ENCODE measurements around the gene PINLYP. TPM values are rescaled to one million over a fixed set of nuclear protein-coding genes. Genes with fewer than 3 reads are reported as not detected.

The PINLYP gene
- total and polyA plus RNA-seq, 3 experiments from 2014 or later: 1.3 to 13.8 (median 9.9) TPM

DNA sequence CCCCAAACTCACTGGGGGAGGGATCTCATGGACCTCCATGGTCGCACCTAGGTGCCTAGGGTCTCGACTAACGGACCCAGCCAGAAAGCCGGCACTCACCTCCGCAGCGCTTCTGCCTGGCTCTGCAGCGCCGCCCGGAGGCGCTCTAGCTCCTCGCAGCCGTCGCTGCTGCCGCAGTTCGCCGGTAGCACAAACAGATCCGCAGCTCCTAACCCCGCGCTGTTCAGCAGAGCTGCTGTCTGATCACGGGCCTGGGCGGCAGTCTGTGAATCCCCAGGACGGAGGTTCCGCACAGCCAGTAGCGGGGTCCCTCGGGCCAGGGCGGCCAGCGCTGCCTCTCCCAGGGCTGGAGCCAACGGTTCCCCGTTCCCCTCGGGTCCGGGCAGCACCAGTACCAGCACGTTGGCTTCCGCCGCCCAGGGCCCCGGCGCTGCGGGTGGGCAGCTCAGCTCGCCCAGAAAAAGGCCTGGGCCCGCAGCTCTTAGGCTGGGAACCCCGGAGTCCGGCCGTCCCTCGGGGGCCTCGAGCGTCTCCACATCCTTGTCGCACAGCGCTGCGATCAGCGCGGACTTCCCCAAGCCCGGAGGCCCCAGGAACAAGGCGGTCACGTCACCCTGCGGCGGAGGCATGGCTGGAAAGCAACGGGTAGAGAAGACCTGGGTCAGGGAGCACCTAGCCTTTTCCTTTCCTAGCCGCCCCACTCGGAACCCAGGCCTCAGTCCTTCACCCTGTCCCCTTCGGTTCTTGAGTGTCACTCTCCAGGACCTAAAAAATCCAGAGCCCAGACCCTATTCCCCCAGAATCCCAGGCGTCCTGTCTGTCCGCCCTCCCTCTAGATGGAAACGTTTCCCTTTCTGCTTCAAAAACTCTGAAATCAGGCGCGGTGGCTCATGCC, 19.4 kb downstream of the PINLYP start:
- peak; percentile 56 to 83 (median 72) for DNase-seq
- peak overlapping the region; percentile 71 for H3K4me3 ChIP-seq (ENCODE audit: low read length)
- H3K27ac Mint-ChIP-seq: peak overlapping the region; percentile 99 to 100 (median 100)
- peaks cover 40% of the 10 kb centered on the region for H3K4me1 ChIP-seq (ENCODE audit: insufficient read depth, low read length)
- peak overlapping the region; percentile 96 for H3K27ac ChIP-seq (ENCODE audit: low read depth, low read length)
- no peaks in the 10 kb centered on the region for H3K9me3 ChIP-seq (ENCODE audit: low read length)
- H3K36me3 ChIP-seq (ENCODE audit: insufficient read depth, low read length): peaks cover 7% of the 10 kb centered on the region
- POLR2A ChIA-PET: interaction anchor here (0.6 to 3.2 kb wide), 14 partner anchors 15 to 155 kb away, joined by 3 to 23 read pairs (median 4); partner anchors contain the start of genes PINLYP, XRCC1 and ZNF575
- peaks cover 0 to 4% of the 10 kb centered on the region in 2 donors for H3K27me3 Mint-ChIP-seq
- peak overlapping the region; percentile 89 to 98 (median 96) for H3K4me3 Mint-ChIP-seq
- H3K4me1 Mint-ChIP-seq: peaks cover 47 to 54% (median 53%) of the 10 kb centered on the region in 3 donors
- H3K9me3 Mint-ChIP-seq: no peaks in the 10 kb centered on the region
- peaks cover 0 to 66% (median 2%) of the 10 kb centered on the region in 3 donors for H3K36me3 Mint-ChIP-seq
- CTCF ChIA-PET: interaction anchor here (0.7 to 5.4 kb wide), 36 partner anchors 10 to 170 kb away, joined by 3 to 124 read pairs (median 6); partner anchors contain the start of genes ETHE1, PHLDB3, XRCC1 and ZNF575
- no peaks in the 10 kb centered on the region for H3K27me3 ChIP-seq (ENCODE audit: insufficient read depth, low read length, poor library complexity, severe bottlenecking)

DNA sequence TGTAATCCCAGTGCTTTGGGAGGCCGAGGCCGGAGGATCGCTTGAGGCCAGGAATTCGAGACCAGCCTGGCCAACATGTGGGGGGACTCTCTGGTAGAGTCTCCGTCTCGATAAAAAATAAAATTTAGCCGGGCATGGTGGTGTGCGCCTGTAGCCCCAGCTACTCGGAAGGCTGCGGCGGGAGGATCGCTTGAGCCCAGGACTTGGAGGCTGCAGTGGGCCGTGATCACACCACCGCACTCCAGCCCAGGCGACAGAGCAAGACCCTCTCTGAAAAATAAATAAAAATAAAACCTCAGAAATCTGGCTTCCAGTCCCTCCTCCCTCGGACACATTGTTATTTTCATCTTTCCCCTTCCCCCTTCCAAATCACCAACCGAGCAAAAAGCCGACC, 20.0 kb downstream of the PINLYP start:
- Histone ChIP-seq H3K4me1 (ENCODE audit: insufficient read depth, low read length) (peaks cover 38% of the 10 kb centered on the region), H3K4me3 (ENCODE audit: low read length) (peak overlapping the region; percentile 71), H3K27ac (ENCODE audit: low read depth, low read length) (peak overlapping the region; percentile 96), H3K27me3 (ENCODE audit: insufficient read depth, low read length, poor library complexity, severe bottlenecking) (no peaks in the 10 kb centered on the region), H3K9me3 (ENCODE audit: low read length) (no peaks in the 10 kb centered on the region), H3K36me3 (ENCODE audit: insufficient read depth, low read length) (peaks cover 7% of the 10 kb centered on the region)
- peaks cover 0 to 4% of the 10 kb centered on the region in 2 donors for H3K27me3 Mint-ChIP-seq
- POLR2A ChIA-PET: interaction anchor here (0.7 to 3.2 kb wide), 12 partner anchors 15 to 296 kb away, joined by 3 to 23 read pairs (median 6); partner anchors contain the start of genes PINLYP, XRCC1 and ZNF575
- peaks cover 0 to 67% (median 2%) of the 10 kb centered on the region in 3 donors for H3K36me3 Mint-ChIP-seq
- H3K4me1 Mint-ChIP-seq: peaks cover 43 to 50% (median 46%) of the 10 kb centered on the region in 3 donors
- H3K9me3 Mint-ChIP-seq: no peaks in the 10 kb centered on the region
- H3K4me3 Mint-ChIP-seq: peak overlapping the region; percentile 89 to 98 (median 96)
- CTCF ChIA-PET: interaction anchor here (0.7 to 5.4 kb wide), 17 partner anchors 10 to 156 kb away, joined by 3 to 124 read pairs (median 14); partner anchors contain the start of genes ETHE1 and ZNF575
- H3K27ac Mint-ChIP-seq: peak overlapping the region; percentile 99 to 100 (median 100)
- no peak for DNase-seq

DNA sequence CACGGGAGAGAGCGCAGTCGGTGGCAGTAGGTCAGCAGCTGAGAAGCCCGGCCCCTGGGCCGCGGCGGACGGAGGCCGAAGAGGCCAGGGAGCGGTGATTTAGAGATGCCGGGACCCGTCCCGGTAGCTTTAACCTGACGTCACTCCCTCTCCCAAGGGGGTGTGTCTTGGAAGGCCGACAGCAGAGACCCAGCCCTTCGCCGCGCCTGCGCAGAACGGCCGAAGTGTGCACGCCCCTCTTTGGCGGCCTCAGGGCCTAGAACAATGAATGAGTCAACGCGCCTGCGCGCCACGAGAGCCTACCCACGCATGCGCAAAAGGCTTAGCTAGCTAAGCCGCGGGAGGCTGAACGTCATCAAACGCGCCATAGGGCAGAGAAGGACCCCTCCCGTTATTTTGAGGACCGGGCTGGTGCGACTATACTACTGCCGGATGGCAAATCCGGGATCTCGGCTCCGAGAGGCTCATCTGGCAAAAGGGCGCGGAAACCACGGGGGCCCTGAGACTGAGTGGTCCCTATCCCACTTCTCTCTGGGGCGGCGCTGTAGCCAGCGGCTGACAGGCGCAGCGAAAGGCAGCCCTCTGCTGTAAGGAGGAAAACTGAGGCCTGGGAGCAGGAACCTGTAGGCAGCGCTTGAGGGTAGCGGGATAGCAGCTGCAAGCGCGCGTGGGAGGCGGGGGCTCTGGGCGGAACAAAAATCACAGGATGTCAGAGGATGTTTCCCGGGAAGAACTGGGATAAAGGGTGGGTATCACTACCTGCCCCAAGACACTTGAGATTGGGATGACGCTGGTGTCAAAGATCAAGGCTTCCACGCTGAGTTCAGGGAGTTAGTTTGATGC, 20.6 kb downstream of the PINLYP start, which contains the start of the genes IRGQ and ZNF576:
IRGQ (minus strand) TSS at position 136 of the 843 bp plus-strand sequence. CDS start 796 bp downstream, outside the sequence.
ZNF576 (plus strand) TSS at position 597 of the 843 bp plus-strand sequence. CDS start 514 bp downstream, outside the sequence.
- peak; percentile 99 to 100 (median 100) for DNase-seq
- Mint-ChIP-seq H3K27me3 (peaks cover 0 to 4% of the 10 kb centered on the region in 2 donors), H3K27ac (peak within 1 kb of the TSS; percentile 99 to 100 (median 100)), H3K9me3 (no peaks in the 10 kb centered on the region), H3K36me3 (peaks cover 0 to 66% (median 2%) of the 10 kb centered on the region in 3 donors), H3K4me3 (peak within 1 kb of the TSS; percentile 89 to 98 (median 96)), H3K4me1 (peaks cover 39 to 50% (median 43%) of the 10 kb centered on the region in 3 donors)
- H3K36me3 ChIP-seq (ENCODE audit: insufficient read depth, low read length): peaks cover 7% of the 10 kb centered on the region
- POLR2A ChIA-PET: interaction anchor here (0.7 to 3.2 kb wide), 10 partner anchors 16 to 296 kb away, joined by 3 to 23 read pairs (median 6); partner anchors contain the start of genes PINLYP, XRCC1 and ZNF575
- H3K27me3 ChIP-seq (ENCODE audit: insufficient read depth, low read length, poor library complexity, severe bottlenecking): no peaks in the 10 kb centered on the region
- H3K4me3 ChIP-seq (ENCODE audit: low read length): peak within 1 kb of the TSS; percentile 71
- CTCF ChIA-PET: interaction anchor here (0.7 to 5.4 kb wide), 14 partner anchors 10 to 157 kb away, joined by 3 to 124 read pairs (median 12); partner anchors contain the start of genes ETHE1 and ZNF575
- no peaks in the 10 kb centered on the region for H3K9me3 ChIP-seq (ENCODE audit: low read length)
- peak within 1 kb of the TSS; percentile 96 for H3K27ac ChIP-seq (ENCODE audit: low read depth, low read length)
- peaks cover 38% of the 10 kb centered on the region for H3K4me1 ChIP-seq (ENCODE audit: insufficient read depth, low read length)

DNA sequence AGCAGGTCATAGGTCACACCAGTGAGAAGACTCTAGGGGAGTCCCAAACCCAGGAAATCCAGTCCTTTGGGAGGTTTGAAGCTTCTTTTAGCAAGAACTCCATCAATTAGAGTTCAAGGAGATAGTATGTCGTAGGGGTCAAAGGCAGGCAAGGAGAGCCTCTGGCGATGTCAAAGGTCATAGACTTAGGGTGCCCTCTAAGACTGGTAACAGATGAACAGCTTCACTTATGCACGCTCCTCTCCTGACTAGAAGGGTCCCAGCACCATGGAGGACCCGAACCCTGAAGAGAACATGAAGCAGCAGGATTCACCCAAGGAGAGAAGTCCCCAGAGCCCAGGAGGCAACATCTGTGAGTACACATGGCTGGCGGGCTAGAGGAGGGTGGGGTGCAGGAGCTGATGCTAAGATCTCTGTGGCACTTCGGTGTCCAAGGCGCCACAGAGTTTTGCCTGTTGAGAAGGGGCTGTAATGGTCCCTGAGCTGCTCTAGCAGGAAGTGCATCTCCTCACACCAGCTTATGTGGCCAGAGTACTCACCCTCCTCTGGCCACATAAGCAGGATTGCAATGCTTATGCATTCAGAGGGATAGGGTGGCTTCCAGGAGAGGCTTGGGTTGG, 21.4 kb downstream of the PINLYP start:
- no peaks in the 10 kb centered on the region for H3K27me3 ChIP-seq (ENCODE audit: insufficient read depth, low read length, poor library complexity, severe bottlenecking)
- peaks cover 7% of the 10 kb centered on the region for H3K36me3 ChIP-seq (ENCODE audit: insufficient read depth, low read length)
- peak overlapping the region; percentile 89 to 98 (median 96) for H3K4me3 Mint-ChIP-seq
- CTCF ChIA-PET: interaction anchor here (1.2 to 5.4 kb wide), 6 partner anchors 22 to 71 kb away, joined by 3 to 124 read pairs (median 12); partner anchors contain the start of genes ETHE1, XRCC1 and ZNF575
- H3K27ac ChIP-seq (ENCODE audit: low read depth, low read length): peak overlapping the region; percentile 96
- DNase-seq: no peak
- H3K4me3 ChIP-seq (ENCODE audit: low read length): peak overlapping the region; percentile 71
- peaks cover 0 to 4% of the 10 kb centered on the region in 2 donors for H3K27me3 Mint-ChIP-seq
- POLR2A ChIA-PET: interaction anchor here (1.1 to 3.2 kb wide), 3 partner anchors 21 to 69 kb away, joined by 4 to 19 read pairs (median 9); partner anchors contain the start of genes PINLYP and XRCC1
- no peaks in the 10 kb centered on the region for H3K9me3 ChIP-seq (ENCODE audit: low read length)
- H3K9me3 Mint-ChIP-seq: no peaks in the 10 kb centered on the region
- H3K4me1 ChIP-seq (ENCODE audit: insufficient read depth, low read length): peaks cover 38% of the 10 kb centered on the region
- H3K36me3 Mint-ChIP-seq: peaks cover 0 to 71% (median 2%) of the 10 kb centered on the region in 3 donors
- peak overlapping the region; percentile 99 to 100 (median 100) for H3K27ac Mint-ChIP-seq
- peaks cover 39 to 50% (median 43%) of the 10 kb centered on the region in 3 donors for H3K4me1 Mint-ChIP-seq

DNA sequence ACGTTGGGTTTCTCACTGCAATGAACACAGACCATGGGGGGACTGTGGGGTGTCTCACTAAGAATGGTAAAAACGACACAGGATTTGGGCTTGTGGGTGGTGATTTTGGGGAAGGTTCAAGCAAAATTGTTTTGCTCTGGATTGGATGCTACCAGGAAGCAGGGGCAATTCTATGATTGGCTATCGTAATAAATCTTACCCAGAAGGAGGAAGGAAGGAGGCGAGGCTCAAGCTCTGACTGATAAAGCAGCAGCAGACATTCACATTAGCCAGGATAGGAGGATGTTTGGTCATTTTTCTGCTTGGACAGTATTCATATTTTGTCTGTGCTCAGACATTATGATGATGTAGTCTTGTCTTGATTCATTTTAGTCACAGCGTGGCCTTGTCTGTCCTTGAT, 22.3 kb downstream of the PINLYP start:
- Mint-ChIP-seq H3K4me3 (peak overlapping the region; percentile 89 to 98 (median 96)), H3K27ac (peak overlapping the region; percentile 34 to 100 (median 100)), H3K27me3 (peaks cover 0 to 4% of the 10 kb centered on the region in 2 donors), H3K4me1 (peaks cover 39 to 50% (median 43%) of the 10 kb centered on the region in 3 donors), H3K9me3 (no peaks in the 10 kb centered on the region), H3K36me3 (peaks cover 0 to 75% (median 0%) of the 10 kb centered on the region in 3 donors)
- Histone ChIP-seq H3K27ac (ENCODE audit: low read depth, low read length) (peak overlapping the region; percentile 96), H3K4me3 (ENCODE audit: low read length) (no peak overlapping the region), H3K9me3 (ENCODE audit: low read length) (no peaks in the 10 kb centered on the region), H3K27me3 (ENCODE audit: insufficient read depth, low read length, poor library complexity, severe bottlenecking) (no peaks in the 10 kb centered on the region), H3K4me1 (ENCODE audit: insufficient read depth, low read length) (peaks cover 38% of the 10 kb centered on the region), H3K36me3 (ENCODE audit: insufficient read depth, low read length) (peaks cover 7% of the 10 kb centered on the region)
- ChIA-PET CTCF (interaction anchor here (1.3 to 5.4 kb wide), 2 partner anchors 23 to 43 kb away, joined by 3 to 124 read pairs; partner anchors contain the start of gene XRCC1), POLR2A (interaction anchor here (0.5 kb wide), 1 partner anchor 1660 kb away, joined by 7 read pairs; no protein-coding TSS in a partner anchor)
- no peak for DNase-seq

DNA sequence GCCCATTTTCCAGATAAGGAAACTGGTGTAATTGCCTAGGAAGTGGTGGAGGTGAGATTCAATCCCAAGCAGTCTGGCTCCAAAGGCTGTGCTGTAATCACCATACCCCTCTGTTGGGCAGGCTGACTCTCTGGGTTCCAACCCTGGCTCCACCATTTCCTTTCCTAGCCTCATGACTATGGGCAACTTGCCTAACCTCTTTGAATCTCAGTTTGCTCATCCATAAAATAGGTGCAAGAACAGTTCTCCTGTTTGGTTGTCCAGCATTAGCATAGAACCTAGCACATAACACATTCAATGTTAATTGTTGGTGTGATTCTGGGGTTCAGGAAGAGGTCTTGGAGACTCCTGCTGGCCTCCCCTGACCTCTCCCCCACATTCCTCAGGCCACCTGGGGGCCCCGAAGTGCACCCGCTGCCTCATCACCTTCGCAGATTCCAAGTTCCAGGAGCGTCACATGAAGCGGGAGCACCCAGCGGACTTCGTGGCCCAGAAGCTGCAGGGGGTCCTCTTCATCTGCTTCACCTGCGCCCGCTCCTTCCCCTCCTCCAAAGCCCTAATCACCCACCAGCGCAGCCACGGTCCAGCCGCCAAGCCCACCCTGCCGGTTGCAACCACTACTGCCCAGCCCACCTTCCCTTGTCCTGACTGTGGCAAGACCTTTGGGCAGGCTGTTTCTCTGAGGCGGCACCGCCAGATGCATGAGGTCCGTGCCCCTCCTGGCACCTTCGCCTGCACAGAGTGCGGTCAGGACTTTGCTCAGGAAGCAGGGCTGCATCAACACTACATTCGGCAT, 23.0 kb downstream of the PINLYP start:
- Mint-ChIP-seq H3K36me3 (peaks cover 0 to 74% (median 0%) of the 10 kb centered on the region in 3 donors), H3K4me3 (peak overlapping the region in 4 of 7 donors; percentile 34 to 98 (median 92)), H3K9me3 (no peaks in the 10 kb centered on the region), H3K27ac (peak overlapping the region in 6 of 8 donors; percentile 11 to 100 (median 52)), H3K4me1 (peaks cover 36 to 44% (median 37%) of the 10 kb centered on the region in 3 donors), H3K27me3 (peaks cover 0 to 4% of the 10 kb centered on the region in 2 donors)
- POLR2A ChIA-PET: no interaction called here
- Histone ChIP-seq H3K9me3 (ENCODE audit: low read length) (no peaks in the 10 kb centered on the region), H3K36me3 (ENCODE audit: insufficient read depth, low read length) (peaks cover 7% of the 10 kb centered on the region), H3K27me3 (ENCODE audit: insufficient read depth, low read length, poor library complexity, severe bottlenecking) (no peaks in the 10 kb centered on the region), H3K27ac (ENCODE audit: low read depth, low read length) (no peak overlapping the region), H3K4me1 (ENCODE audit: insufficient read depth, low read length) (peaks cover 38% of the 10 kb centered on the region), H3K4me3 (ENCODE audit: low read length) (no peak overlapping the region)
- CTCF ChIA-PET: no interaction called here
- no peak for DNase-seq
